AG09309 (cell line): Measurements from ENCODE around the gene FNTB.

Experiments
- DNase-seq: peaks from one replicate; pipeline ENCODE4 v3.0.0-alpha.2; 2010; ENCODE audit warnings: low read depth
- H3K4me3 ChIP-seq: 2 replicates; pipeline ENCODE4 v1.5.1; 2011; ENCODE audit warnings: mild to moderate bottlenecking, low read depth, low read length, moderate library complexity; ENCODE audit not compliant: control insufficient read depth
- TF ChIP-seq, protein P1 (sequence below): IDR thresholded peaks from 2 replicates; pipeline ENCODE4 v1.5.1; 2011; ENCODE audit warnings: mild to moderate bottlenecking, low read depth, low read length, inconsistent platforms; ENCODE audit not compliant: insufficient read depth, control insufficient read depth; ENCODE audit errors: missing control alignments

Gene FNTB

DNA sequence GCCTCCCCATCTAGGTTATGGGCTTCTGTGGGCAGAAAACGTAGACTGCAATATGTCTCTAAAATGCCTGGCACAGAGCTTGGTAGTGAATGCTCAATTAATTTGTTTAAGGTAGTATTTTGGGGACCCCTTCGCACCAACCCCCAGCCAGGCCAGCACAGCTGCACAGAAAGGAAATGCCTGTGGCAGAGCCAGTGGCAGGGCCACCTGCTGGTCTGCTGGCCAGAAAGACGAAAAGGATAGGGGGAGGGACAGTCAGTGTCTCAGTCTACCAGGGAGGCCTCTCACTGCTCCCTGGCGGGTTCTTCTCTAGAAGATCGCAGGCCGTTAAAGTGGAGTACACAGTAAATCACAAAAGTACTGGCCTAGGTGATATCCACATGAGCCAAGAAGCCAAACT, 18.0 kb upstream of the FNTB start:
- TF ChIP-seq, protein P1, sequence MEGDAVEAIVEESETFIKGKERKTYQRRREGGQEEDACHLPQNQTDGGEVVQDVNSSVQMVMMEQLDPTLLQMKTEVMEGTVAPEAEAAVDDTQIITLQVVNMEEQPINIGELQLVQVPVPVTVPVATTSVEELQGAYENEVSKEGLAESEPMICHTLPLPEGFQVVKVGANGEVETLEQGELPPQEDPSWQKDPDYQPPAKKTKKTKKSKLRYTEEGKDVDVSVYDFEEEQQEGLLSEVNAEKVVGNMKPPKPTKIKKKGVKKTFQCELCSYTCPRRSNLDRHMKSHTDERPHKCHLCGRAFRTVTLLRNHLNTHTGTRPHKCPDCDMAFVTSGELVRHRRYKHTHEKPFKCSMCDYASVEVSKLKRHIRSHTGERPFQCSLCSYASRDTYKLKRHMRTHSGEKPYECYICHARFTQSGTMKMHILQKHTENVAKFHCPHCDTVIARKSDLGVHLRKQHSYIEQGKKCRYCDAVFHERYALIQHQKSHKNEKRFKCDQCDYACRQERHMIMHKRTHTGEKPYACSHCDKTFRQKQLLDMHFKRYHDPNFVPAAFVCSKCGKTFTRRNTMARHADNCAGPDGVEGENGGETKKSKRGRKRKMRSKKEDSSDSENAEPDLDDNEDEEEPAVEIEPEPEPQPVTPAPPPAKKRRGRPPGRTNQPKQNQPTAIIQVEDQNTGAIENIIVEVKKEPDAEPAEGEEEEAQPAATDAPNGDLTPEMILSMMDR, result no peak
- DNase-seq, result no peak
- no peak overlapping the region for H3K4me3 ChIP-seq

DNA sequence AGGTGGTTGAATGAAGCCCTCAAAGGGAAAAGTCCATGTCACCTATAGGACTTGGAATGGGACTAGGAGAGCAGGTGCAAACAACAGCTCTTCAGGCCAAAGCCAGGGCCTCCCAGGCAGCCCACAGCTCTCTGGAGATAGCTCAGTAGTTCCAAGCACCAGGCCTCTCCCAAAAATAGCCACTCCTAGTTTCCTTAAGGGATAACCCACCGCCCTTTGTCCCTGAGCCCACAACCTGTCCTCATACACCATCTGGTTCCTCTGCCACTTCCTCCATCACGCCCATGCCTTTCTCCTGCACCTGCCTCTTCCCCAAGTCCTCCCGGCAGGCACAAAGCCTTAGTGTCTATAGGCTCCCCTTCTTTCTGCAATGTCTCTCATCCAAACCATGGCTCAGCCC, 16.7 kb upstream of the FNTB start:
- TF ChIP-seq, protein P1, result no peak
- DNase-seq, result no peak
- no peak overlapping the region for H3K4me3 ChIP-seq

DNA sequence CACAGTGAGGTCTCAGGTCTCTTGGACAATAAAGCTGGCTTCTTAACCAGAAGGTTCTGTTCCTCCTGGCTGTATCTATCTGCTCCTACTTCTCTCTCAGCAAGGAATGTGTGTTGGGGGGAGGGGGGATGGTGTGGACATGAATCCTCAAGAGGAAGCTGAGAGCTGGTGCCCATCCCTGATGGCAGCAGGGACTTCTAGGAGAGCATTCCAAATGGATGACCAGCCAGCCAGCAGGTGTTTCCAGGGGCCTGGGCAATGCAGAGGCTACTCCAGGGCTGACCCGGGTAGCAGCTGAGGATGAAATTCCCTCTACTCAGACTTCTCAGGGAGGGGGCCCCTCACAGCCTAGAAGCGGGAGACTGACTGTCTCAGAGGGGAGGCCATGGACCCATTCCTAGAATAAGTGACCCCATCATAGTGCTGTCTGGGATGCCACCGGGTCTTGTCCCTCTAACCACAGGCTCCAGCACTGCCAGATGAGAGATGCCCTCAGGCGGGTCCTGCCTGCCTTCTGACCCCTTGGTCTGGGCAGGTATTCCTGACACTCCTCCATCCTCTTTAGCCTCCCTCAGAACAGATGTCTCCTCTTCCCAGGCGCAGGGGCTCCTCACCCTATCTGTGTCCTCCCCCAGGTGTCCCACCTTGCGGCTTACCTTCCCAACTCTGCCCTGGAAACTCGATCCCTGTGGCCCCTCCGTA, 15.8 kb upstream of the FNTB start:
- no peak for DNase-seq
- TF ChIP-seq, protein P1, result no peak
- peak overlapping the region; percentile 67 for H3K4me3 ChIP-seq

DNA sequence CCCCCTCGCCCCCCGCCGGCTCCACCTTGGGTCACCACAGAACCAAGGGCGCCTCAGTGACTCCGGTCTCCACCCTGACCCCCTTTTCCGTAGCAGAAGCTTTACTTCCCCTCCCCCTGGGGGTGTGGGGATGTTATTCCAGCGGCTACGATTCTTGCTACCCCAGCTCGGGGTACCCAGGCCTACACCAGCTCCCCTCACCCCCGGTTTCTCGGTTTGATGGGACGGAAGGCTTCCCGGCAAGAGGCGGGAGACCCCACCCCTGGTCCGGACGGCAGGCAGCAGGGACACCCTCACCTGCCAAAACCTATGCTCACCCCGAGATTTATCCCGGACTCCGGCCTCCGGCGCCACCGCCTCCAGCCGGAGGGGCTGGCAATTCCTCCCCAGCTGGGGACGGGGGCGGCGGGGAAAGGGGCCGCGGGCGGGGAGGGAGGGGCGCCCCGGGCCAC, 15.2 kb upstream of the FNTB start:
- DNase-seq, result no peak
- TF ChIP-seq, protein P1, result no peak
- peak overlapping the region; percentile 67 for H3K4me3 ChIP-seq

DNA sequence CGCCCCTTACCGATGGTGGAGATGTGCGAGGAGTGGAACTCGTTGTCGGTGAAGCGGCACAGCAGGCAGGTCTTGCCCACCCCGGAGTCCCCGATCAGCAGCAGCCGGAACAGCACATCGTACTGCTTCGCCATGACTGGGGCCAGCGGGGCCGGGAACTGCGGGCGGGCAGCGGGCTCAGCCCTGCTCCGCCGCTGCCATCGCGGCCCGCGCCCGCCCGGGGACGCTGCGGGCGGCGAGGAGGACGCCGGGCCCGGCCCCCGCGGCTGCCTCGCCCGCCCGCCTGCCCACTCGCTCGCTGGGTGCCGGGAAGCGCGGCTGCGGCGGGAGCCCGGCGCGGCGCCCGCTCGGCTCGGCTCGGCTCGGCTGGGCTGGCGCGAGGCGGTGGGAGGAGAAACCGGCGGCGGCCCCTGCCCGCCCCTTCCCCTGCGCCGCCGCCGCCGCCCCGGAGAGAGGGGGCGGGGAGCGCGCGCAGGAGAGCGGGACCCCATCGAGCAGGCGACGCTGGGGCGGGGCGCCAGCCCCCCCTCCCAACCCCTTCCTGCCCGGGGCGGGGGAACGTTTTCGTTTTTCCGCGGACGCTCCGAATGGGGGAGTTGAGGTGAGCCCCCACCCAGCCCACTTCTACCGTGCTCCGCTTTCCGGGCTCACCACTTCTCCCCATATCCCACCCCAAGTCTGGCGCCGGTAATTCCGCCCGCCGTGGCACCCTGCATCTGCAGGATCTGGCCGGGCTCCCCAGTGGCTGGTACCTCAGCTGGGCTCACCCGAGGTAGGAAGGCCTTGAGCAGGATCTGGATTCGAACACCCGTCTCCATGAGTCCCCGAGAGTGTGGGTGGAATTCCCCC, 14.5 kb upstream of the FNTB start, which contains the start of gene RAB15:
TSS of gene RAB15 (minus strand) at position 394 of the 849 bp plus-strand sequence. CDS start at position 134, 260 bp downstream.
- TF ChIP-seq, protein P1, result no peak
- no peak for DNase-seq
- H3K4me3 ChIP-seq, result peak within 1 kb of the TSS; percentile 67

DNA sequence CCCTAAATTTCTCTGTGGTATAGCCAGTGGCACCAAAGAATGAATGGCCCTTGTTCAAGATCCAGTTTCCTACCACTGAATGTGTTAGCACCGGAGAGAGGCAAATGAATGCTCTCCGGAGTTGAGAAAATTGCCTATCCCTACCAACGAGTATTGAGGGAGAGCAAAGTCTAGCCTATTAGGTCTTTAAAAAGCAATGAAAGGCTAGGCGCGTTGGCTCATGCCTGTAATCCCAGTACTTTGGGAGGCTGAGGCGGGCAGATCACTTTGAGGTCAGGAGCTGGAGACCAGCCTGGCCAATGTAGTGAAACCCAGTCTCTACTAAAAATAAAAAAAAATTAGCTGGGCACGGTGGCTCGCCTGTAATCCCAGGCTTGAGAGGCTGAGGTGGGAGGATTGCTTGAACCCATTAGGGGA, 13.7 kb upstream of the FNTB start:
- H3K4me3 ChIP-seq, result no peak overlapping the region
- TF ChIP-seq, protein P1, result no peak
- no peak for DNase-seq
